ENCODE measurements around the gene EIPR1.

DNA sequence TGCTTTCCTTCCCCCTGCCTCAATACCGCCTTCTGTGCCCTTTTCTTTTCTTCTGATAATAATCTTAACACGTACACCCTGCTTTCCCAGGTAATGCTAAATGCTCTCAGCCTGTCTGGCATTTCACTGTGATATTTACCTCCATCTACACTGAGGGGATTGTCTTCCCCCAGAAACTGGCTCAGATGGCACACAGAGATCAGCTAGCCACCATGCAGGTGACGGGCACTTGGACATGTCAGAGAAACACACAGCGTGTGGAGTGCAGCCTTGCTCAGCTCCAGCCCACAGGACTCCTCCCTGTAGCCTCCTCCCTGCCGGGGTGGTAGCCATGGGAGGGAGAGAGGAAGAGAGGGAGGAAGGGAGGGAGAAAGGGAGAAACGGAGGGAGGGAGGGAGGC, 131.2 kb downstream of the EIPR1 start:
- TF ChIP-seq POLR2AphosphoS5 (IDR thresholded peaks at IDR 0.05; ENCODE audit: low read depth, low read length) = no peak
- no peak for TF ChIP-seq POLR2A (IDR thresholded peaks at IDR 0.05; ENCODE audit: low read depth, low read length)
- TF ChIP-seq TAF1 (IDR thresholded peaks at IDR 0.05; ENCODE audit: borderline replicate concordance, low read depth, low read length) = no peak
